Measurements from ENCODE around the gene HNRNPU. TPM values are rescaled to one million over a fixed set of nuclear protein-coding genes. Genes with fewer than 3 reads are reported as not detected.

Gene HNRNPU
- total and polyA plus RNA-seq, 11 donors, result 85.6 to 218 (median 167) TPM

DNA sequence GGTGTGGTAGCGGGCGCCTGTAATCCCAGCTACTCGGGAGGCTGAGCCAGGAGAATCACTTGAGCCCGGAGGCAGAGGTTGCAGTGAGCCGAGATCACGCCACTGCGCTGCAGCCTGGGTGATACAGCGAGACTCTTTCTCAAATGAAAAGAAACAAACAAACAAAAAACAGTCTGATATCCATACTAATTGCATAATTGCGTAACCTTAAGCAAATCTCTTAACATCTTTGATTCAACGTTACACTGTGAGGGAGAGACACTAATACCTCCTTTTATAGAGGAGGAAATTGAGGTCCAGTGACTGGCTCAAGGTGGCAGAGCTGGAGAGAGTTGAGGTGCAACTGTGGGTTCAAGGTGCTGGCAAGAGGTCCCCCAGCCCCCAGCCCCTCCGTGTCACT lies 41.5 kb downstream of the HNRNPU start:
- intact Hi-C loops (cut with DNase I), result no loop called here
- no peak for TF ChIP-seq POLR2A (IDR thresholded peaks at IDR 0.05)
- TF ChIP-seq, protein P1, sequence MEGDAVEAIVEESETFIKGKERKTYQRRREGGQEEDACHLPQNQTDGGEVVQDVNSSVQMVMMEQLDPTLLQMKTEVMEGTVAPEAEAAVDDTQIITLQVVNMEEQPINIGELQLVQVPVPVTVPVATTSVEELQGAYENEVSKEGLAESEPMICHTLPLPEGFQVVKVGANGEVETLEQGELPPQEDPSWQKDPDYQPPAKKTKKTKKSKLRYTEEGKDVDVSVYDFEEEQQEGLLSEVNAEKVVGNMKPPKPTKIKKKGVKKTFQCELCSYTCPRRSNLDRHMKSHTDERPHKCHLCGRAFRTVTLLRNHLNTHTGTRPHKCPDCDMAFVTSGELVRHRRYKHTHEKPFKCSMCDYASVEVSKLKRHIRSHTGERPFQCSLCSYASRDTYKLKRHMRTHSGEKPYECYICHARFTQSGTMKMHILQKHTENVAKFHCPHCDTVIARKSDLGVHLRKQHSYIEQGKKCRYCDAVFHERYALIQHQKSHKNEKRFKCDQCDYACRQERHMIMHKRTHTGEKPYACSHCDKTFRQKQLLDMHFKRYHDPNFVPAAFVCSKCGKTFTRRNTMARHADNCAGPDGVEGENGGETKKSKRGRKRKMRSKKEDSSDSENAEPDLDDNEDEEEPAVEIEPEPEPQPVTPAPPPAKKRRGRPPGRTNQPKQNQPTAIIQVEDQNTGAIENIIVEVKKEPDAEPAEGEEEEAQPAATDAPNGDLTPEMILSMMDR (IDR thresholded peaks at IDR 0.05), result no peak

DNA sequence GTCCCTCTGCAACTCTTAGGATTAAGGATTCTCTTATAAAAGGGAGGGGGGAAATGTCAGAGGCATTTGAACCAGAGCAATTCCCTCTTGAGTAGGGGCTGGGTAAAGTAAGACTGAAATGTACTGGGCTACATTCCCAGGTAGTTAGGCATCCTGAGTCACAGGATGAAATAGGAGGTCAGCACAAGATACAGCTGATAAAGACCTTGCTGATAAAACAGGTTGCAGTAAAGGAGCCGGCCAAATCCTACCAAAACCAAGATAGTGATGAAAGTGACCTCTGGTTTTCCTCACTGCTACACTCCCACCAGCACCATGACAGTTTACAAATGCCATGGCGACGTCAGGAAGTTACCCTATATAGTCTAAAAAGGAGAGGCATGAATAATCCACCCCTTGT lies 43.2 kb downstream of the HNRNPU start:
- intact Hi-C loops (cut with DNase I), result no loop called here
- TF ChIP-seq POLR2A (IDR thresholded peaks at IDR 0.05), result no peak
- TF ChIP-seq, protein P1 (IDR thresholded peaks at IDR 0.05), result no peak
- no peak overlapping the region for H3K27ac ChIP-seq
- H3K4me1 ChIP-seq, result peaks cover 0 to 7% (median 0%) of the 10 kb centered on the region in 12 donors
- no peaks in the 10 kb centered on the region for H3K36me3 ChIP-seq
- H3K9me3 ChIP-seq, result no peaks in the 10 kb centered on the region
- H3K4me3 ChIP-seq, result no peak overlapping the region
- ATAC-seq (no peak), DNase-seq (no peak)
- H3K27me3 ChIP-seq, result no peaks in the 10 kb centered on the region
- 24 to 41% (median 35%) methylated on average over 3 of the region's 3 CpGs for WGBS, 4 donors

More for the DNA sequence above, 41.5 kb downstream of the HNRNPU start:
- Histone ChIP-seq H3K4me3 (no peak overlapping the region), H3K27ac (no peak overlapping the region), H3K36me3 (no peaks in the 10 kb centered on the region), H3K4me1 (peaks cover 0 to 1% (median 0%) of the 10 kb centered on the region in 12 donors), H3K9me3 (no peaks in the 10 kb centered on the region), H3K27me3 (no peaks in the 10 kb centered on the region)
- no peak for ATAC-seq
- 84 to 95% (median 93%) methylated on average over 11 of the region's 11 CpGs for WGBS, 4 donors
- DNase-seq, result no peak

DNA sequence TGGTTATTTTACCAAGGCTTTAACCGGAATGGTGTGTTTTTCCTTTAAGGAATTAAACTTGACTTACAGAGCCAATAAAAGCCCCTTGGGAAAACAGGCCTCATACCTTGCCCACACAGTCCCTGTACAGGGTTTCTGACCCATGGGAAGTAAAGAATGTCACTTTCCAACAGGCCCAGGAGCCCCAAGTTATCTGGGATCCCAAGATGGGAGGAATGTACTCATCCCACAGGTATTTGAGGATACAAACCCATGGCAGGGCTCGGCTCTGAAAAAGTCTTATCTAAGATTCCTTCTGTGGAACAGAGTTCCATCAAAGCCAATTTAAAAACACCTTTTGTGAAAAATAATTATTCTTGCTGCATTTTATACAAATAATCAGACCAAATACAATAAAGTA lies 44.2 kb downstream of the HNRNPU start:
- ATAC-seq (no peak), DNase-seq (no peak)
- 61 to 70% (median 66%) methylated on average over 2 of the region's 2 CpGs for WGBS, 4 donors
- H3K27me3 ChIP-seq, result no peaks in the 10 kb centered on the region
- no peak overlapping the region for H3K27ac ChIP-seq
- no peaks in the 10 kb centered on the region for H3K9me3 ChIP-seq
- H3K4me1 ChIP-seq, result peaks cover 0 to 7% (median 0%) of the 10 kb centered on the region in 12 donors
- H3K36me3 ChIP-seq, result no peaks in the 10 kb centered on the region
- intact Hi-C loops (cut with DNase I), result no loop called here
- no peak overlapping the region for H3K4me3 ChIP-seq
- TF ChIP-seq, protein P1 (IDR thresholded peaks at IDR 0.05), result no peak
- no peak for TF ChIP-seq POLR2A (IDR thresholded peaks at IDR 0.05)

DNA sequence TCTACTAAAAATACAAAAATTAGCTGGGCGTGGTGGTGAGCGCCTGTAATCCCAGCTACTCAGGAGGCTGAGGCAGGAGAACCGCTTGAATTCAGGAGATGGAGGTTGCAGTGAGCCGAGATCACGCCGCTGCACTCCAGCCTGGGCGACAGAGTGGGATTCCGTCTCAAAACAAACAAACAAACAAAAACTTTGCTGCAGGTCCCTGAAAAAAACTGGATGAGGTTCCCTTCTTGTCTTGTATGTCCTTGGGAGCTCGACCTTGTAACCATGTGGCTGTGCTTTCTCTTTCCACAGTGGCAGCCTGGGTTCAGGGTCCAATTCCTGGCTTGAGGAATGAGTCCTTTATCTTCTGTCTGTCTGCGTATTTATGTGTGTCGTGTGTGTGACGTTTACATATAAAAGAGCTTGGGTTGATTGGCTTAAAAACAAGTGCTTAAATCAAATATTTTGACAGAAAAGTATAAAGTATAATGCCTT lies 46.9 kb downstream of the HNRNPU start:
- H3K9me3 ChIP-seq, result no peaks in the 10 kb centered on the region
- H3K27me3 ChIP-seq, result peaks cover 0 to 4% (median 0%) of the 10 kb centered on the region in 9 donors
- H3K27ac ChIP-seq, result no peak overlapping the region
- H3K4me1 ChIP-seq, result peaks cover 0 to 7% (median 0%) of the 10 kb centered on the region in 12 donors
- intact Hi-C loops (cut with DNase I), result no loop called here
- WGBS, 4 donors, result 79 to 86% (median 83%) methylated on average over 12 of the region's 12 CpGs
- no peak overlapping the region for H3K4me3 ChIP-seq
- DNase-seq (no peak), ATAC-seq (no peak)
- H3K36me3 ChIP-seq, result no peaks in the 10 kb centered on the region
- TF ChIP-seq POLR2A (IDR thresholded peaks at IDR 0.05), result no peak
- TF ChIP-seq, protein P1 (IDR thresholded peaks at IDR 0.05), result no peak
